Left kidney (tissue), 2 donors: ENCODE data around the gene DAPK1. TPM values are rescaled to one million over a fixed set of nuclear protein-coding genes. Genes with fewer than 3 reads are reported as not detected.

ENCODE experiments used
- DNase-seq: peaks from one replicate; pipeline ENCODE4 v3.0.0-alpha.2; 2013
- polyA plus RNA-seq: library from polyadenylated mRNA; unstranded; fragments of 120-200 nt; gene quantifications from one replicate; pipeline ENCODE4 v1.2.1, GENCODE V29; 2013; ENCODE audit not compliant: insufficient read length

Gene DAPK1
- polyA plus RNA-seq, 1 donor, result 92.1 TPM

GRCh38 chr9:87567983-87568382 is 70.3 kb downstream of the DAPK1 start:
- no peak for DNase-seq

GRCh38 chr9:87568401-87568800 is 70.7 kb downstream of the DAPK1 start:
- DNase-seq, result no peak

DNA sequence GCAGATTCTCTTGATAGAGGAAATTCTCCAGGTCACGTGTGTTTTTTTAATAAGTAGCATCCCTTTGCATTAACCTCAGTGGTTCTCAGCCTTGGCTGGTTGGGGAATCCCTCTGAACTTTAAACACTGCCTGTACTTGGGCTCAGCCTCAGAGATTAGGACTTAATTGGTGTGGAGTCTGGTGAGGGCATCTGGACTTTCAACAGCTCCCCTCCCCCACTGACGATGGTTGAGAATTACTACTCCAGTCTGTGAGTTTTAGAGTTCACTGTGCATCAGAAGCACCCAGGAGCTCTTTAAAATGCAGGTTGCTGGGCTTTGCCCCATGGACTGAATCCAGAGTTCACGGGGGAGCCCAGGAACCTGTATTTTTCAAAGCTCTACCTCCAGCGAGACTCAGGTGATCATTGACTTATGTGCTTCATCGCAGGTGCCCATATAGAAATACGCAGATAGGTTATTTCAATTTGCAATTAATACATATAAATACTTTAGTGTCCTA is 71.4 kb downstream of the DAPK1 start:
- DNase-seq, result no peak

DNA sequence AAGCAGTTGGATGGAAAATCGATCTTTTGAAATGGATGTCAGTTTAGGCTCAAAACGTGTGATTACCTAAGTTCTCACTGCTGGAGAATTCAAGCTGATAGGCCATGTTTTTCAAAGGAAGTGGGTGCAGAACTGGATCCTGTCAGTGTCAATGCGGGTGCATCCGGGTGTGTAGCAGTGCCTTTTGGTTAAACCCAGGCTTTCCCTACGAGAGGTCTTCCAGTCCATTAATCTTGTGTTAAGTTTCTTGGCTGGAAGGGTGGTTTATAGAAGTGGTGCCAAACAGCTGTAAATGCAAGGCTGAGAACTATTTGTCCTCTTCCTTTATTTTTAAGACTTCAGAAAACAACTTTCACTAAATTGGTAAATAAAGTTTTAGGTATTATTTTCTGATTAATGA is 71.9 kb downstream of the DAPK1 start:
- no peak for DNase-seq

GRCh38 chr9:87570000-87570908 is 72.6 kb downstream of the DAPK1 start:
- no peak for DNase-seq

GRCh38 chr9:87572719-87573118 is 75.1 kb downstream of the DAPK1 start:
- no peak for DNase-seq

GRCh38 chr9:87573841-87574342 is 76.2 kb downstream of the DAPK1 start:
- DNase-seq, result no peak

GRCh38 chr9:87577746-87578145 is 80.1 kb downstream of the DAPK1 start:
- no peak for DNase-seq

DNA sequence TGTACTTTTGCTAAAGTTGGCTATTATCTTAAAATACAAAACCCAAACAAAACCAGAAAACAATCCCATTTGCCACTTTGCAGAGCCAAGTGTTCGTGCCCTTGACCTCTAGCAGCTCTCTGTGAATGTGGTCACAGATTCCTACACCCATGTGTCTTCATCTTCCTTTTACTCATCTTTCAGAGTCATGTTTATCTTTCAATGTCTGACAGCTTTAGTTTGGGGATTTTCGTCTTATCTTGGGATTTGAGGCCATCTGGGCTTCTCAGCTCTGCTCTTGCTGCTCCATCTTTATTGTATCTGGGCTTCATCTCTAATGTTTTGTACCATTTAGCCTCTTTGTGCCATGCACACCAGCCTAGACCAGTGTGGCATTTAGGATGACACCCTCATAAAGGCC is 81.0 kb downstream of the DAPK1 start:
- no peak for DNase-seq

GRCh38 chr9:87579781-87580541 is 82.3 kb downstream of the DAPK1 start:
- DNase-seq, result no peak

- no peak for DNase-seq
Observed at GRCh38 chr9:87580941-87581438, 83.3 kb downstream of the DAPK1 start.

DNA sequence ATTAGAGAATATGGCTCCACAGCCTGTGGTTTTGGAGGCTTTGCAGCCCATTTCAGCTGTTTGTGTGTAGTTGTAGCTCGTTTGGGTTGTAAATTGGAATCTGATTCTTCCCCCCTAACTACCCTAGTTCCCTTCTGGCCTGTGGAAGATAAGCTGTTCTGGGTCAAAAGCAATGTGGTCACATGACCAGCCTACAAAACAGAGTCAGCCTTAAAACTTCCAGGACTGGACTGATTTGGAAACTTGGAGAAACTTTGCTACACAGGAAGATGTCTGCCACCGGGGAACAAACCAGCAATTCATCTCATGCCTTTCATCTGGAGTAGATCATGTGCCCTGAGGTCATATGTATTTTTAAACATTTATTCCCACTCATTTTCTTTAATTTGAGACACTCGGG is 83.8 kb downstream of the DAPK1 start:
- no peak for DNase-seq

GRCh38 chr9:87581949-87582637 is 84.4 kb downstream of the DAPK1 start:
- no peak for DNase-seq

DNA sequence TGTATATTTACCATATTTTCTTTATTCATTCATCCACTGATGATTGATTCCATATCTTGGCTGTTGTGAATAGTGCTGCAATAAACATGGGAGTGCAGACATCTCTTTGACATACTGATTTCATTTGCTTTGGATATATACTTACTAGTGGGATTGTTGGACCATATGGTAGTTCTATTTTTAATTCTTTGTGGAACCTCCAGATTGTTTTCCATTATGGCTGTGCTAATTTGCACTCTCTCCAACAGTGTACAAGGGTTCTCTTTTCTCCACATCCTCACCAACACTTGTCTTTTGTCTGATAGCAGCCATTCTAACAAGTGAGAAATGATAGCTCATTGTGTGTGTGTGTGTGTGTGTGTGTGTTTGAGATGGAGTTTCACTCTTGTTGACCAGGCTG is 86.7 kb downstream of the DAPK1 start:
- DNase-seq, result no peak

DNA sequence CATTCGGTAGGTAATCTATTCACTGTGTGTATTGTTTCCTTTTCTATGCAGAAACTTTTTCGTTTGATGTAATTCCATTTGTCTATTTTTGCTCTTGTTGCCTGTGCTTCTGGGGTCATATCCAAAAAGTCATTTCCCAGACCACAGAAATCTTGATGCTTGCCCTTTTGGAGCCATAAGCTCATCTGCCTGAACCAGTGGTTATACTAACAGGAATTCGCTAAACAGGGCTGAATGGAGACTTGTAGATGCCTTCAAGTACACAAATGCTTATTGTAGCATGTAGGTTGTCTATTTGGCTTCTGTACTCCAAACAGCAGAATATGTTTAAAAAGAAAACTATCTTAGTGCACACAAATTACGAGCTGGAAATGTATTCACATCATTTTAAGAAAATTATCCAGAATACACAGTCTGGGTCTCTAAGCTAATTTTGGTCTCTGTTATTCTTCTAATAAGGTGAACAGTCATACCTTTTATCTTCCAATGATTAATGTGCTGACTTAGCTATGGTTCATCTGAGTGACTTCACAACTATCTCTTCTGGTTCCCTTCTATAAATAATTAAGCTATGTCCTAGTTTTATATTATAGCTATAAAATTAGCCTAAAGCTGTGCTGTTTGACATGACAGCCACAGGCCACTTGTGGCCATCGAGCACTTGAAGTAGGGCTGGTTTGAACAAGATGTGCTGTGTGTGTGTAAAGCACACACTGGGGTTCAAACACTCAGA is 87.6 kb downstream of the DAPK1 start:
- no peak for DNase-seq

GRCh38 chr9:87586731-87587355 is 89.2 kb downstream of the DAPK1 start:
- DNase-seq, result no peak

DNA sequence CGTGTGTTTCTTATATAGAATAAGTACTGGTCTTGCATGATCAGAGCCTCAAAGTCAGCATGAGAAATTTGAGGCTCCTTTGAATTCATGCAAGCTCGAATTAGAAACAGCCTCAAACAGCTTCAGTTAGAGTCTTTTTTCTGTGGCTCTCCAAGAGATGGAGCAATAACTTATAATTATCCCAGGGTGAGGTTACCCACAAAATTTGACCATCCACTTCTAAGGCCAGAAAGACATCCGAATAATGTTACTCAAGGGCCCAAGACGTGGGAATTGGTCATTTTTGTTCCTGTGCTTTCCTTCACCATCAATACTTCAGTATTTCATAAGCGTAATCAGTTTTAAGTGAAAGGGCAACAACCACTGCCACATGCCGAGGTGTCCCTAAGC is 89.7 kb downstream of the DAPK1 start:
- no peak for DNase-seq

DNA sequence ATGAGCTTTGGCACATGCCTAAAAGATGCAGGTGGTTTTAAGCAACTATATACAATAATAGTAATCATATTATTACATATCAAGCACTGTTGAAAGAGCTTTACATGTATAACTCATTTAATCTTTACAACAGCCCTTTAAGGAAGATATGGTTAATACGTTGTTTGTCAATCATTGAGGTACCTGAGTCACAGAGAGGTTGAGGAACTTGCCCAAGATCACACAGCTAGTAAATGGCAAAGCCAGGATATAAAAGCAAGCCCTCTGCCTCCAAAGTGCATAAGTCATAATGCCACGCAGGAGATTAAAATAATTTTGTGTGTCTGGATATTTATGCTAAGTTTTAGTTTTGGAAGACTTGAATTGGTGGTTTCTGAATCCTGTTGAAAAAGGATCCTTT is 90.2 kb downstream of the DAPK1 start:
- no peak for DNase-seq

DNA sequence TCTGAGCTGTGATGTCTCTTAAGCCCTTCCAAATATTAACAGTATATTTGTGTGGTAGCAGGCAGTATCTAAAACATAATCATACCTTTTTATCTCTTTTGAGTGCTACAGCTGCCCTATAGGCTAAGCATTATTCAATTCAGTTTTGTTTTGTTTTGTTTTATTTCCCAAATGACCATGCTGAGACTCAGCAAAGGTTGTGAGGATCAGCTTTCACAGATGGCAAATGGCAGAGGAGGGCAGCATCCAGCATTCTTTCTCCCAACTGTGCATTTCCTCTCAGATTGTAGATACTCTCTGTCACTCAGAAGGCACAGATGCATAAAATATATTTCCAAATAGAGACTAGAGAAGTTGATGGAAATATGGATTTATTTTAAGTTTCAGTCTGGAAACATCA is 90.7 kb downstream of the DAPK1 start:
- DNase-seq, result no peak

DNA sequence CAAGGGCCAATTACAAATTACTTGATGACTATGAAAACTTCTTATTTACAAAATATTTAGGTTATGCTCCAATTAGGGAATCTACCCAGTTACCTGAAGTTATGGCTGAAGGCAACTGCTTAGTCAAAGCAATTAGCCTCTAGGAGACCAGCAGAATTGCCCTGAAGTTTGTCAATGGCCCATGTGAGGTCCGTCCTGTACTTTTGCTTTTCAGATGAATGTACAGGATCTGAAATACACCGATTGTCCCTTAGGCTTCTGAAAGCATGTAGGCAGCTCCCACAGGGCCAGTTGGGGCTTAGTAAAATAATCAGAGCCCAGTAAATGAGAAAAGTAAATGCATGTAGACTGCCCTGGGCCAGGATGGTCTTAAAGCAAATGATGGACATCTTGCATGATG is 93.3 kb downstream of the DAPK1 start:
- no peak for DNase-seq
